ENCODE measurements around the gene ZPR1.

The ZPR1 gene

GRCh38 chr11:116782728-116783127 is 5.1 kb downstream of the ZPR1 start:
- TF ChIP-seq CTCF (conservative IDR thresholded peaks at IDR 0.05; ENCODE audit: low read depth), result no peak
- CTCF ChIA-PET, result interaction anchor here (0.6 to 1.0 kb wide), 2 partner anchors 50 to 323 kb away, joined by 4 to 5 read pairs; no protein-coding TSS in a partner anchor
- POLR2A ChIA-PET (ENCODE audit: low non-redundant PET), result interaction anchor here (0.6 kb wide), 1 partner anchor 53 kb away, joined by 3 read pairs; no protein-coding TSS in a partner anchor
- DNase-seq (ENCODE audit: low spot score), result no peak
- H3K27ac ChIP-seq, result no peak overlapping the region

- no peak for DNase-seq (ENCODE audit: low spot score)
- POLR2A ChIA-PET (ENCODE audit: low non-redundant PET), result no interaction called here
- CTCF ChIA-PET, result no interaction called here
- TF ChIP-seq CTCF (conservative IDR thresholded peaks at IDR 0.05; ENCODE audit: low read depth), result no peak
- no peak overlapping the region for H3K27ac ChIP-seq
Observed at GRCh38 chr11:116778556-116778955, 9.3 kb downstream of the ZPR1 start.

- H3K27ac ChIP-seq, result no peak overlapping the region
- CTCF ChIA-PET, result interaction anchor here (0.5 kb wide), 1 partner anchor 408 kb away, joined by 4 read pairs; no protein-coding TSS in a partner anchor
- TF ChIP-seq CTCF (conservative IDR thresholded peaks at IDR 0.05; ENCODE audit: low read depth), result no peak
- no peak for DNase-seq (ENCODE audit: low spot score)
- POLR2A ChIA-PET (ENCODE audit: low non-redundant PET), result no interaction called here
Observed at GRCh38 chr11:116777056-116777455, 10.8 kb downstream of the ZPR1 start.

GRCh38 chr11:116776522-116776984 is 11.3 kb downstream of the ZPR1 start:
- no peak overlapping the region for H3K27ac ChIP-seq
- no peak for DNase-seq (ENCODE audit: low spot score)
- TF ChIP-seq CTCF (conservative IDR thresholded peaks at IDR 0.05; ENCODE audit: low read depth), result no peak
- CTCF ChIA-PET, result interaction anchor here (0.5 kb wide), 1 partner anchor 409 kb away, joined by 4 read pairs; no protein-coding TSS in a partner anchor
- POLR2A ChIA-PET (ENCODE audit: low non-redundant PET), result no interaction called here

- POLR2A ChIA-PET (ENCODE audit: low non-redundant PET), result no interaction called here
- TF ChIP-seq CTCF (conservative IDR thresholded peaks at IDR 0.05; ENCODE audit: low read depth), result no peak
- DNase-seq (ENCODE audit: low spot score), result no peak
- CTCF ChIA-PET, result interaction anchor here (0.7 kb wide), 1 partner anchor 478 kb away, joined by 5 read pairs; no protein-coding TSS in a partner anchor
- no peak overlapping the region for H3K27ac ChIP-seq
Observed at GRCh38 chr11:116775975-116776374, 11.8 kb downstream of the ZPR1 start.

- TF ChIP-seq CTCF (conservative IDR thresholded peaks at IDR 0.05; ENCODE audit: low read depth), result no peak
- CTCF ChIA-PET, result no interaction called here
- no peak for DNase-seq (ENCODE audit: low spot score)
- peak overlapping the region; percentile 41 for H3K27ac ChIP-seq
- POLR2A ChIA-PET (ENCODE audit: low non-redundant PET), result interaction anchor here (0.6 to 0.7 kb wide), 2 partner anchors 16 to 171 kb away, joined by 3 to 6 read pairs; no protein-coding TSS in a partner anchor
Observed at GRCh38 chr11:116774661-116775060, 13.2 kb downstream of the ZPR1 start.

Measured in RWPE1 (cell line).